ENCODE data around the gene CEP192.
"Not testable (repeated sequence)": the region's sequence is repeated elsewhere in the genome, so short reads cannot be mapped to it uniquely, and the experiment has no call there.

Gene CEP192, protein sequence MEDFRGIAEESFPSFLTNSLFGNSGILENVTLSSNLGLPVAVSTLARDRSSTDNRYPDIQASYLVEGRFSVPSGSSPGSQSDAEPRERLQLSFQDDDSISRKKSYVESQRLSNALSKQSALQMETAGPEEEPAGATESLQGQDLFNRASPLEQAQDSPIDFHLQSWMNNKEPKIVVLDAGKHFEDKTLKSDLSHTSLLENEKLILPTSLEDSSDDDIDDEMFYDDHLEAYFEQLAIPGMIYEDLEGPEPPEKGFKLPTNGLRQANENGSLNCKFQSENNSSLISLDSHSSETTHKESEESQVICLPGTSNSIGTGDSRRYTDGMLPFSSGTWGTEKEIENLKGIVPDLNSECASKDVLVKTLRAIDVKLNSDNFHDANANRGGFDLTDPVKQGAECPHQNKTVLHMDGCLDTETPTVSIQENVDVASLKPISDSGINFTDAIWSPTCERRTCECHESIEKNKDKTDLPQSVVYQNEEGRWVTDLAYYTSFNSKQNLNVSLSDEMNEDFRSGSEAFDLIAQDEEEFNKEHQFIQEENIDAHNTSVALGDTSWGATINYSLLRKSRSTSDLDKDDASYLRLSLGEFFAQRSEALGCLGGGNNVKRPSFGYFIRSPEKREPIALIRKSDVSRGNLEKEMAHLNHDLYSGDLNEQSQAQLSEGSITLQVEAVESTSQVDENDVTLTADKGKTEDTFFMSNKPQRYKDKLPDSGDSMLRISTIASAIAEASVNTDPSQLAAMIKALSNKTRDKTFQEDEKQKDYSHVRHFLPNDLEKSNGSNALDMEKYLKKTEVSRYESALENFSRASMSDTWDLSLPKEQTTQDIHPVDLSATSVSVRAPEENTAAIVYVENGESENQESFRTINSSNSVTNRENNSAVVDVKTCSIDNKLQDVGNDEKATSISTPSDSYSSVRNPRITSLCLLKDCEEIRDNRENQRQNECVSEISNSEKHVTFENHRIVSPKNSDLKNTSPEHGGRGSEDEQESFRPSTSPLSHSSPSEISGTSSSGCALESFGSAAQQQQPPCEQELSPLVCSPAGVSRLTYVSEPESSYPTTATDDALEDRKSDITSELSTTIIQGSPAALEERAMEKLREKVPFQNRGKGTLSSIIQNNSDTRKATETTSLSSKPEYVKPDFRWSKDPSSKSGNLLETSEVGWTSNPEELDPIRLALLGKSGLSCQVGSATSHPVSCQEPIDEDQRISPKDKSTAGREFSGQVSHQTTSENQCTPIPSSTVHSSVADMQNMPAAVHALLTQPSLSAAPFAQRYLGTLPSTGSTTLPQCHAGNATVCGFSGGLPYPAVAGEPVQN (N-terminal part only)

DNA sequence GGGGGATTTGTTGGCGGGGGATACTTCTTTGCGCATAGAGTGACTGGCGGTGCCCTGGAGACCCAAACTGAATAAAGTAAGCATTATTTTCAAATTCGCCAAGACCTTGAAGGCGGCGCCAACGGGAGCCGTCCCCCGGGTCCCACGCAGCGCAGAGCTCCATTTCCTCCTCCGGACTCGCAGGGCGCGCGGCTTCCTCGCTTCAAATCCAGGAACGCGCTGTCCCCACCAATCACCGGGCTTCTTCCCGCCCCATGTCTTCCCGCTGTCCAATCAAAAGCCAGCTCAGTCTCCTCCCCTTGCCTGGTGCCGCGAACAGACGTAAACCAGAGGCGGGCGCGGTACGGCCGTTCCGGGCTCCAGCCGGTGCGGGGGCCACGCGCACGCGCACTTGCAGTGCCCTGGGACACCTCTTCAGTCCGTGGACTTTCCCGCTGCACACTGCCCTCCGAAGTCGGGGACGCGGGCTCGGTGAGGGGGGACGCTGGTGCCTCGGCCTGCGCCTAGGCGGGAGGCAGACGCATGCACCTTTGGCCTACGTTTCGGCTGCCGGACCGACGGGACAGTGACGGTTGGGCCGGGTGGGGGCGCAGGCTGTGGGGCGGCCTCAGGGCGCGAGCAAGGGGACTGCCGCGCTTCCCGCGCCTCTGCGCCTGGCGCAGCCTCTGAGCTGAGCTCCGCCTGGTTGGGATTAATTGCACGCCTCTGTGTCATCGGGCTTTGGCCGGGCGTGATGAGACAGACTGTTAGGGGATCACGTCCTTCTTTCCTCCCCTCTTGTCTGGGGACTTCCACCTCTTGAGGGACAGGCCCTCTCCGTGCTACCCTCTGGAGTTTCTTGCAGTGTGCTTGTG lies at the start of gene CEP192:
CEP192 (plus strand) TSS at position 396 of the 854 bp plus-strand sequence. CDS start 8,063 bp downstream, outside the sequence.
- DNase-seq (ENCODE audit: low spot score) = peak; percentile 96

DNA sequence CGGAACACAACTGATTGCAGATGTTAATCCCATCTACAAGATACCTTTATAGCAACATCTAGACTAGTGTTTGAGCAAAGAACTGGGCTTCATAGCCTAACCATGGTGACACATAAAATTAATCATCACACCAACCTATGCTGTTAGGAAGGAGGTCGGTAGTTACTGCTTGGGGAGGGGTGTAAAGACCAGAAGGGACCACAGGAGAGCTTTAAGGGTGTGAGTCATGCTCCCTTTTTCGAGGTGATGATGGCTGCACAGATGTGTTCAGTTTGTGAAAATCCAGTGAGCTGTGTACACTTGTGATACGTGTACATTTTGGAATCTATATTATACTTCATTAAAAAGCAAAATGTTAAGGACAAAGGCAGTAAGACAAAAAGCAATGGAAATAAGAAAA lies 47.9 kb upstream of the CEP192 start:
- no peak for DNase-seq (ENCODE audit: low spot score)

DNA sequence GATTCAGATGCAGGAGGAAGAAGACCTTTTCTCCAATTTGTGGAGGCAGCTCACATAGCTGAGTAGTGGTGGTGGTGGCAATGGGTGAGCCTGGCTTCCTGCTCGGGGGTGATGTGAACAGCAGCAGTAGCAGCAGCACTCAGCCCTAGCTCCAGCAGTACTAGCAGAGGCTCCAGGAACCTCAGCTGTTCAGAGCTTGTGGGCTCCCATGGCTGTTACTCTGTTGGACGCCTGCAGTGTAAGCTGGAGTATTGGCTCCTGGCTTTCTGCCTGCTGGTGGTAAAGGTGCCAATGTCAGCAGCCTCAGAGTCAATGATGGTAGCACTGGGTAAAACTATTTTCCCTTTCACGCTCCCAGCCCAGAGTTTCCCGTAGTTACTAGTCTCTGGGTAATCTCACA lies 46.5 kb upstream of the CEP192 start:
- no peak for DNase-seq (ENCODE audit: low spot score)

DNA sequence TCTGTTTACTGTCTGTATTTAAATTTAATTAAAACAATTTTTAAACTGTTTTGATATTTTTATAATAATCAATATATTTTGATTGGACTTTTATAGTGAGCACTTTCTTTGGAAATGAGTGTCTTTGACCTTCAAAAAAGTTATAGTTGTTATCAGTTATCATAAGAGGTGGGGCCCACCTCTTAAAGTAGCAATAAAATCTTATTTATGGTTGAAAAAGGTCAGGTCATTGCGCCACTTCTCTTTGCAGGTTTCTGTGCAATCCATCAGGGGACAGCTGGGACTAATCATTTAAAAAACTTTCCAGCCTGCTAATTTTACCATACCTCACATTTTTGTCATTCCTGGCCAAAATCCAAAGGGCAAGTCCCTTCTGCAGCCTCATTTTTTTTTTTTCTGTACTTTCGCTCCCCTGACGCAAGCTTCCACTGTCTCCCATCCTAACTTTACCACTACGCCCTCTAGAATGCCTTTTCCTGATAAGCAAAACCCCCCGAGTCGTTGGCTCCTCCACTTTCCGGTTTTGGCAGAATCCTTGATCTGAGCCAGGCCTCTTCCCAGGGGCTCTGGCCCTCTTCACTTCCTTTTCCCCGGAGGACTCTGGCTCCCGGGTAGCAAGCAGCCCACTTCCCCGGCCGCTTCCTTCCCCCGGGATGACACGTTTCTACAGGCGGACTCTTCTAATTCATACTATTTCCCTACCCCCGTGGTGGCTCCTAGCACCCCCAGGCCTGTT lies 44.4 kb upstream of the CEP192 start:
- peak; percentile 49 for DNase-seq (ENCODE audit: low spot score)

DNA sequence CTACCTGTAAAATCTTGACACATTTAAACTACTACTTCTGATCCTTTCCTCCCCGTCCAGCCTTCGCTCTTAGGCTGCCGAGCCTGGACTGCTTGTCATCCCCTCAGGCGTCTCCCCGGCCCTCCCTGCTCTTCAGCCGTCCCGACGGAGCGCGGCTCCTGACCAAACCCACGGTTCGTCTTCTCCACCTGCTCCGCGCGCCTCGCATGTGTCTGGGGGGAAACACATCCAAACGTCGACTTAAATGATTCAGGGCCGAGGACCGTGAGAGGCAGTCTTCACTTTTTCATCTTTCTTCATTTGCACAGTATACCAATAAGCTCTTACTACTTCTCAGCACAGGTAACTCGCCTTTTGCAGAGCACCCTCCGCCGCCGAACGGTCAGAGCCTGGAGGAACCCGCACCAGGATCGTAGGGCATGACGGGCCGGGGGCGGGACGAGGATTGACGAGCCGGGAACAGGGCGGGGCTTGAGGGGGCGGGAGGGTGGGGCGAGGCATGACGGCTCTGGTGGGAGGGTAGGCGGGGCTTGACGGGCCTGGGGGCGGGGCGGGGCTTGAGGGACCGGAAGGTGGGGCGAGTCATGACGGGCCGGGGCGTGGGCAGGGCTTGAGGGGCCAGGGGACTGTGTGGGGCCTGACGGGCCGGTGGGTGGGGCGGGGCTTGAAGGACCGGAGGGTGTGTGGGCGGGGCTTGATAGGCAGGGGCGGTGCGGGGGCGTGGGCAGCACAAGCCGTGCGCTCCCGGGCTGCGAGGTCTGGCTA lies 43.7 kb upstream of the CEP192 start, which contains the start of gene SEH1L:
SEH1L (plus strand) TSS at position 727 of the 765 bp plus-strand sequence. CDS start 111 bp downstream, outside the sequence.
- DNase-seq (ENCODE audit: low spot score) = peak; percentile 95

DNA sequence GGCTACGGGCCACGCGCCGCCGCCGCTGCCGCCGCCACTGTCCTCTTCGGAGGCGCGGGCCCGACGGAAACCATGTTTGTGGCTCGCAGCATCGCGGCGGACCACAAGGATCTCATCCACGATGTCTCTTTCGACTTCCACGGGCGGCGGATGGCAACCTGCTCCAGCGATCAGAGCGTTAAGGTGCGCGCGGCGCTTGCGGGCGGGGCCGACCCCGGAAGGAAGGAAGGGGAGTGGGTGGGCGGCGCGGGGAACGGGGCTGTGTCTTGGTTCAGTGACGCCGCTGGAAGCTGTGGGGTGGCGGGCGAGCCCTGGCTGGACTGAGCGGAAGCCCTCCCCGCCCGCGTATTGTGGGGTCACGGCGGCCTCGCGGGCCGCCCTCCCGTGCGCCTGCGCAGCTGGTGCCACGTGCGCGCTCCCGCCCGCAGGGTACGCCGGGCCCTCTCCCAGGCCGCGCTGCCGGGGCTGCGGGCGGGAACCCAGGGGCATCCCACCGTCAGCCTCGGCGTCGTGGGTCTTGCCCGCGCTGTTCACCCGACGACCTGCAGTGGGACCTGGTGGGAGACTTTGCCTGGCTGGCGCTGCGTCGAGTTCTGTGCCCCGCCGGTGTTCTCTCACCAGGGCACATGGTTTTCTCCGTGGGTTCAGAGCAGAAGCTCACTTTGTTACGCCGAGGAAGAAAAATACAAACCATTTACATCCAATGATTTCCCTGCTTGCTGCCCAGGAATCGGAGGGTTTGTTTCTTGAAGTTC lies 42.9 kb upstream of the CEP192 start:
- DNase-seq (ENCODE audit: low spot score) = peak; percentile 89

DNA sequence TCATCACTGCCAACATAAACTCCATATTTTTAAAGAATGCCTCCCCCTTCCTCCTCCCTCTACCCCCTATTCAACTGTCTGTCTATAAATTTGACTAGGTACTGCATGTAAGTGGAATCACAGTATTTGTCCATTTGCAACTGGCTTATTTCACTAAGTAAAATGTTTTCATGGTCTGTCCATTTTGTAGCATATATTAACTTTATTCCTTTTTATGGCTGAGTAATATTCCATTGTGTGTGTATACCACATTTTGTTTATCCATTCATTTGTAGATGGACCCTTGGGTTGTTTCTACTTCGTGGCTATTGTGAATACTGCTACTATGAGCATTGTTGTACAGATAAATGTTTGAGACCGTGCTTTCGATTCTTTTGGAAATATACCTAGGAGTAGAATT lies 32.7 kb upstream of the CEP192 start:
- DNase-seq (ENCODE audit: low spot score) = no peak

DNA sequence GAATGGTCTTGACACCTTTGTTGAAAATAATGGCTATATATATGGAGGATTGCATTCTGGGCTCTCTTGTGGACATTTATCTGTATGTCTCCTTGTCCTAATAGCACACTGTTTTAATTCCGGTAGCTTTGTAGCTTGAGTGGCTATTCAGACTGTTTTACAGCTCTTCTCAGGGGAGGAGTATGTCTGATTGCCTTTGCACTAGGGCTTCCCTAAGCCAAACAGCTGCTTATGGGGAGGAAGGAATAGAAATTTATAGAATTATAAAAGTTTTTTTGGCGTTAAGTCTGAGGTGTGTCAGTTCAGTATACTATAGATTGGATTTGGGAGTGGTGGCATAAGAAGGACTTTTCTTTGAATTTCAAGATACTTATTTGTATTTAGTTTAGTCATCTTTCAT lies 30.8 kb upstream of the CEP192 start:
- no peak for DNase-seq (ENCODE audit: low spot score)

DNA sequence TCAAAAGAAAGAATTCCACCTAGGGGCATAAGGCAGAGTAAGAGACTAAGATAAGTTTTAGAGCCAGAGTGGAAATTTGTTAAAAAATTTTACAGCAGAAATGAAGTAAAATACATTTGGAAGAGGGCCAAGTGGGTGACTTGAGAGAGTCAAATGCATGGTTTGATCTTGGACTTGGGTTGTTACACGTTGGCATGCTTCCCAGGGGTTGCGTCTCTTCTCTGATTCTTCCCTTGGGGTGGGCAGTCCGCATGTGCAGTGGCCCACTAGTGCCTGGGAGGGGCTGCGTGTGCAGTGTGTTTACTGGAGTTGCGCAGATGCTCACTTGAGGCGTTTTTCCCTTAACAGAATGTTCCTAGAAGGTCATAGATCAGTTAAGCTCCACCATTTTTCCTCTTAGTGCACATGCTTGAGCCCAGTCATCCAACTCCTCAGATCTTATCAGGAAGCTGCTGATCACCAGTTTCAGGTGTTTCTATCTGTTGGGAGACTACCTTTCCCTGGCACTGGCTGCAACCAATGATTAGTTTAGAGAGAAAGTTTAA lies 30.2 kb upstream of the CEP192 start:
- no peak for DNase-seq (ENCODE audit: low spot score)

DNA sequence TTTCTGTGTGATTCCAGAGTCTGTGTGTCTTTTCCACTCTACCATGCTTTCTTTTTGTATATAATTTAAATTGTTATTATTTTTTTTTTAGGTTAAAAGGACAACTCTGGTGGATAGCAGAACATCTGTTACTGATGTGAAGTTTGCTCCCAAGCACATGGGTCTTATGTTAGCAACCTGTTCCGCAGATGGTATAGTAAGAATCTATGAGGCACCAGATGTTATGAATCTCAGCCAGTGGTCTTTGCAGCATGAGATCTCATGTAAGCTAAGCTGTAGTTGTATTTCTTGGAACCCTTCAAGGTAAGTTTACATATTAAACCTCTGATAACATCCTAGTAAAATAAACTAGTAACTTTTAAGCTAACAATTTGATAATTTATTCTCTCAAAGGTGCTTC lies 28.1 kb upstream of the CEP192 start:
- DNase-seq (ENCODE audit: low spot score) = no peak

DNA sequence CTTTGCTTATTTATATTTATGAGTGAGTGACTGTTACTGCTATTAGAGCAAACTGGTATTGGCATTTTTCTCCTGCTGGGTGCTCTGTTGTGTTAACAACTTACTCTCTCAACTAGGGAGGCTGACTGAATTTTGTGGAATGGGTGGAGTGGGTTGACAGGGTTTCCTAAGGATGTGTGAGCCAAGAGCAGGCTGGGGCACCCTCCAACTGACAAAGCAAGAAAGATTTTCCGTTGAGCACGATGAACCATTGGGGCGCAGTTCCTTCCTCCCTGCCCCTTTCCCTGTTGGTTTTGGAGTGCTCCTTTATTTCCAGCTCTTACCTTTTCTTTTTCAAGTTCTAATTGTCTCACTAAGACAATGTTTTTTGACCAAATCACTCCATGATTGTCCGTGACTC lies 23.0 kb upstream of the CEP192 start:
- no peak for DNase-seq (ENCODE audit: low spot score)

DNA sequence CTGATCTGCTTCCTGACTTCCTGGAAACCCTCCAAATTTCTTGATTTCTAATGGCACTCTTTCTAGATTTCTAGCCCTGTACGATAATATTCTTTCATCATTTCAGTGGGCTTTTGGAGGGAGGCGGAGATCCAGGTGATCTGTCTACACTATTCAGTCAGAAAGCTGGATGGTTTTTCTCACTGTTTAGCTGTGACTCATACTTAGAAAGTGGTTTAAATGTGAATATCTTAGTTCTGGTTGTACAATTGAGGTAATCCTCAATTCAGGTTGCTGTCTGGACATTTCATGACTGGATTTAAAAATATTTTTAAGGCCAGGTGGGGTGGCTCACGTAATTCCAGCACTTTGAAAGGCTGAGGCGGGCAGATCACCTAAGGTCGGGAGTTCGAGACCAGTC lies 22.5 kb upstream of the CEP192 start:
- DNase-seq (ENCODE audit: low spot score) = no peak

DNA sequence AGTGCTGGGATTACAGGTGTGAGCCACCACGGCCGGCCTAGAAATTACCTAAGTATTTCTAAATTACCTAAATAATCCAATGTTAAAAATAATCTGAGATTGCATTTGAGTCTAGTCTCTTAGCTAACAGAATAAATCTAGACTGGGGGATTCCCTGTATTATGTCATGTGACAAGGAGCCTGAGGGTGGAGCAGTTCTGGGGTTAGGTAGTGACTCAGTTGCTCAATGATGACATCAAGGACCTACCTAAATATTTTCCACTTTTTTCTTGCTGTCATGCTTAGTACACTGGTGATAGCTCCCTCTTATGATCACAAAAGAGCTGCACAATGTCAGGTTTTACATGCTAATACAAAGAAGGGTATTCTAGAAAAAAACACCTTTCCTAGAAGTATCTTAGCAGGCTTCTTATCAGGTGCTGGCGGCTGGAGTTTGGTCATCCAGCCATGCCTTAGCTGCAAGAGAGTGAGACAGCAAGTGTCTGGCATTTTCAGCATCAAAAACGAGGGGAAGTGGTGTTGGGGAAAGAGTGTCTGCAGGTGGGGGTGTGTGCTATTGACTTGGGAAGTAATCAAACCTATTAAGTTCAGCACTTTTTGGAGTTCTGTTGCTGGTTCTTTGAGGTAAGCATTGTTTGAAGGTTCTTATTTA lies 17.5 kb upstream of the CEP192 start:
- no peak for DNase-seq (ENCODE audit: low spot score)

DNA sequence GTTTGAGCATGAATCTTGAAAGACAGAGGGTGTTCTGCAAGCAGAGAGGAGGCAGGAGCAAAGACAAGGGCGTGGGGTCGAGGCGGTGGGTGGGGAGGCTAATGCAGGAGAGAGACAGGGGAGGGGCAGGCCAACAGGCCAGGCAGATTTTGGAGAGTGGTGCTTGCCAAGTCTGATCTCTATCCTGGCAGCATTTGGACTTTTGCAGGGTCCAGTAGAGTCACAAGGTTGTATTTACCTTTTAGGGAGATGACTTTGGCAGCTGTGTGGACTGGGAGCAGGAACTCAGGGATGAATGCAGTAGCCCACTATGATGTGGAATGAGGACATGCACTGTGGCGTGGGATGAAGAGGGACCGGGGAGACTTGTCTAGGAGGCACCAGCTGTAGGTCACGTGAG lies 15.7 kb upstream of the CEP192 start:
- DNase-seq (ENCODE audit: low spot score) = no peak

DNA sequence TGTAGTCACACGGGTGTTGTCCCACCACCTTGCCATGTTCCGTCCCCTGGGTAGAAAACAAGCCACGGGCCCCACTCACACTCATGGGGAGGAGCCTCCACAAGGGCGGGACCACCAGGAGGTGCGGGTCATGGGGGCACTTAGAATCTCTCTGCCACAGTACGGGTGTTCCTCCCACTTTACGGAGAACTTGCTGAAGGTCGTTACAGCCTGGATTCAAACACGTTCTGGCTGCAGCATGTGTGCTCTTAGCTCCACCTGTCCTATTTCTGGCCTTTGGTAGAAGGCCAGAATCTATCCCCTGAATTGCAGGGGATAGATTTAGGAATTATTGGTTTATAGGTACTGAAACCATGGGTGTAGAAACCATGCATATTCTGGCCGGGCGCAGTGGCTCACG lies 14.9 kb upstream of the CEP192 start:
- DNase-seq (ENCODE audit: low spot score) = no peak

DNA sequence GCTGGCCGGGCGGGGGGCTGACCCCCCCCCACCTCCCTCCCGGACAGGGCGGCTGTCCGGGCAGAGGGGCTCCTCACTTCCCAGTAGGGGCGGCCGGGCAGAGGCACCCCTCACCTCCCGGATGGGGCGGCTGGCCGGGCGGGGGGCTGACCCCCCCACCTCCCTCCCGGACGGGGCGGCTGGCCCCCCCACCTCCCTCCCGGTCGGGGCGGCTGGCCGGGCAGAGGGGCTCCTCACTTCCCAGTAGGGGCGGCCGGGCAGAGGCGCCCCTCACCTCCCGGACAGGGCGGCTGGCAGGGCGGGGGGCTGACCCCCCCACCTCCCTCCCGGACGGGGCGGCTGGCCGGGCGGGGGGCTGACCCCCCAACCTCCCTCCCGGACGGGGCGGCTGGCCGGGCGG lies 11.1 kb upstream of the CEP192 start:
- not testable (repeated sequence) for DNase-seq (ENCODE audit: low spot score)

DNA sequence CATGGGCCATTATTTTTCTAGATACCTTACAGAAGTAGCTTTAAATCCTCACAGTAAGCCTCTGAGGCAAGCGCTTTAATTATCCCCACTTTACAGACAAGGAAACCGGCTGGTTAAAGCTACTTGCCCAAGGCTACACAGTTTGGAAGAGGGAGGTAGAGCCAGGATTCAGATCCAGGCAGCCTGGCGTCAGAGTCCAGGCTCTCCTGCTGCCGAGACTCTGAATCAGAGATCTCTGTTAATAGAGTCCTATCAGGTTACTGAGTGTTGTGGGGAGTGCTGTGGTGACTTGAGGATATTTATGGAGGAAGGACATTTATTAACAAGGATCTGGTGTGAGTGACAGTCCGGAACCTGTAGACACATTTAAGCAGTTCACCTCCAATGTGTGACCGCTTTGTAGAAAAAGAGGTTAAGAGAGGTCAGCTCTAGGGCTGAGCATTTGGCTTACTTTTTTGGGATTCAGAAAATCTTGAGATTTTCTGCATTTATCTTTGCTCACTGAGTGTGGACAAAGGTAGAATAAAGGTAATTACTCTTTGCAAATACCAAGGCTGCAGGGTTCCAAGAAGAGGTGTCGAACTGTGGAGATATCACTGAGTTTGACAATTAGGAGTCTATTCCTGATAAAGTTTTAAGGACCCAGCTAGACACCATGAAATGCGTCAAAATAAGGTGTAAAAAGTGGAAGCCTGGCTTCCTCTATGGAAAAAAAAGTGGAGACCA lies 1.6 kb upstream of the CEP192 start:
- DNase-seq (ENCODE audit: low spot score) = no peak

DNA sequence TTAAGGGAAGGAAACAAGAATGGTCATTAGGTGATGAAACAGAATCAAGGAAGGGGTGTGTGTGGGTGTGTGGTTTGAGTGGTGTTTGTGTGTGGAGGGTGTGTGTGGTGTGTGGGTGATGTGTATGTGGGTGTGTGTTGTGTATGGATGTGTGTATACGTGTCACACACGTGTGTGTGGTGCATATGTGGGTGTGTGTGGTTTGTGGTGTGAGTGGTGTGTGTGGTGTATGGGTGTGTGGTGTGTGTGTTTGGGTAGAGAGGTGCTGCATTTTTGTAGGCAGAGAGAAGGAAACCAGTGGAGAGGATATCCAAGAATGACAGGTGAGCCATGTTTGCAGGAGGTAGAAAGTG lies 1.1 kb upstream of the CEP192 start:
- no peak for DNase-seq (ENCODE audit: low spot score)

Measured in HuH-7.5 (cell line).